IMR-90 (cell line): ENCODE results near the gene MEIKIN. TPM values are rescaled to one million over a fixed set of nuclear protein-coding genes. Genes with fewer than 3 reads are reported as not detected.

Experiments used
- ATAC-seq: fragments of 200-7000 bp; cut with Tn5 transposase; 2 replicates; pipeline ENCODE4 v1.9.1; 2020; ENCODE audit warnings: low read depth, mild to moderate bottlenecking, moderate library complexity
- BruUV-seq: library from RNA; stranded (reverse); fragments of 400-500 nt; replicated peaks from 2 replicates; lab custom pipeline; 2021; lab: Mats Ljungman, UMichigan
- CTCF ChIA-PET: fragments of 300-600 bp; formaldehyde crosslinking; extraction: SDS; loops from one replicate; lab custom pipeline; 2021; ENCODE audit warnings: antibody characterized with exemption; lab: Yijun Ruan, JAX
- POLR2A ChIA-PET: fragments of 300-600 bp; sonication (Branson Sonifier 250); formaldehyde crosslinking; loops from one replicate; lab custom pipeline; 2022; ENCODE audit warnings: antibody characterized with exemption; ENCODE audit not compliant: unreplicated experiment; lab: Charles Lee
- DNase-seq: peaks from one replicate; pipeline ENCODE4 v3.0.0; 2013
- H2AFZ ChIP-seq: replicated peaks from 2 replicates; pipeline ENCODE3; 2013; ENCODE audit warnings: low read length, mild to moderate bottlenecking; ENCODE audit not compliant: poor library complexity
- H2AK5ac ChIP-seq: 2 replicates; pipeline ENCODE4 v1.6.1; 2013; ENCODE audit warnings: low read depth, low read length, inconsistent platforms
- H2AK9ac ChIP-seq: replicated peaks from 2 replicates; pipeline ENCODE3; 2013; ENCODE audit warnings: mild to moderate bottlenecking, low read depth, low read length, moderate library complexity; ENCODE audit not compliant: poor library complexity
- H2BK120ac ChIP-seq: 2 replicates; pipeline ENCODE4 v1.6.1; 2013; ENCODE audit warnings: low read depth, low read length, inconsistent platforms
- H2BK15ac ChIP-seq: 3 replicates; pipeline ENCODE4 v1.6.1; 2013; ENCODE audit warnings: low read depth, low read length, inconsistent platforms
- H2BK20ac ChIP-seq: 2 replicates; pipeline ENCODE4 v1.6.1; 2013; ENCODE audit warnings: low read depth, mild to moderate bottlenecking, inconsistent platforms, low read length, moderate library complexity
- H2BK5ac ChIP-seq: 2 replicates; pipeline ENCODE4 v1.6.1; 2013; ENCODE audit warnings: mild to moderate bottlenecking, low read depth, low read length, inconsistent platforms; ENCODE audit not compliant: poor library complexity, severe bottlenecking
- H3K14ac ChIP-seq: replicated peaks from 2 replicates; pipeline ENCODE4 v1.6.1; 2013; ENCODE audit warnings: low read depth, low read length, inconsistent platforms
- H3K18ac ChIP-seq: 2 replicates; pipeline ENCODE4 v1.6.1; 2013; ENCODE audit warnings: low read depth, low read length, control low read depth
- H3K23ac ChIP-seq: 2 replicates; pipeline ENCODE4 v1.6.1; 2013; ENCODE audit warnings: low read depth, low read length, inconsistent platforms
- H3K27ac ChIP-seq: 2 replicates; pipeline ENCODE4 v1.5.1; 2013; ENCODE audit warnings: mild to moderate bottlenecking, control low read depth, low read length; ENCODE audit not compliant: insufficient read depth
- H3K27me3 ChIP-seq: 2 replicates; pipeline ENCODE4 v1.6.1; 2013; ENCODE audit warnings: low read length; ENCODE audit not compliant: control insufficient read depth, insufficient read depth
- H3K36me3 ChIP-seq: 2 replicates; pipeline ENCODE4 v1.6.1; 2013; ENCODE audit warnings: low read length, mixed read lengths; ENCODE audit not compliant: control insufficient read depth, insufficient read depth
- H3K4ac ChIP-seq: 2 replicates; pipeline ENCODE4 v1.6.1; 2013; ENCODE audit warnings: low read depth, low read length, inconsistent platforms
- H3K4me1 ChIP-seq: 2 replicates; pipeline ENCODE4 v1.6.1; 2013; ENCODE audit warnings: low read length, mixed read lengths; ENCODE audit not compliant: control insufficient read depth, insufficient read depth
- H3K4me2 ChIP-seq: 2 replicates; pipeline ENCODE4 v1.6.1; 2013; ENCODE audit warnings: low read depth, mild to moderate bottlenecking, control low read depth, low read length, moderate library complexity
- H3K4me3 ChIP-seq: 2 replicates; pipeline ENCODE4 v1.5.1; 2013; ENCODE audit warnings: low read depth, mild to moderate bottlenecking, control low read depth, low read length, moderate library complexity; ENCODE audit not compliant: insufficient read depth
- H3K56ac ChIP-seq: 2 replicates; pipeline ENCODE4 v1.6.1; 2013; ENCODE audit warnings: low read length, inconsistent platforms; ENCODE audit not compliant: insufficient read depth; ENCODE audit errors: extremely low read depth
- H3K79me1 ChIP-seq, 2 experiments: 2 replicates each; pipeline ENCODE4 v1.6.1; 2013; ENCODE audit warnings: low read length in 2 of 2, inconsistent platforms in 1 of 2, low read depth in 1 of 2
- H3K9ac ChIP-seq: 2 replicates; pipeline ENCODE4 v1.6.1; 2013; ENCODE audit warnings: low read depth, low read length, control low read depth
- H3K9me1 ChIP-seq: 2 replicates; pipeline ENCODE4 v1.6.1; 2013; ENCODE audit warnings: low read length, inconsistent platforms; ENCODE audit not compliant: insufficient read depth
- H3K9me3 ChIP-seq: 2 replicates; pipeline ENCODE4 v1.6.1; 2013; ENCODE audit warnings: low read length; ENCODE audit not compliant: control insufficient read depth, insufficient read depth
- H4K20me1 ChIP-seq: 2 replicates; pipeline ENCODE4 v1.6.1; 2013; ENCODE audit warnings: low read length, inconsistent platforms; ENCODE audit not compliant: insufficient read depth
- H4K5ac ChIP-seq: 2 replicates; pipeline ENCODE4 v1.6.1; 2013; ENCODE audit warnings: mild to moderate bottlenecking, low read depth, low read length, control low read depth
- H4K8ac ChIP-seq, 2 experiments: 2 replicates each; pipeline ENCODE4 v1.6.1; 2013; ENCODE audit warnings: low read depth in 2 of 2, low read length in 2 of 2, control low read depth in 1 of 2, inconsistent platforms in 1 of 2
- H4K91ac ChIP-seq: 2 replicates; pipeline ENCODE4 v1.6.1; 2013; ENCODE audit warnings: low read depth, low read length, inconsistent platforms; ENCODE audit not compliant: insufficient read depth
- BHLHE40 ChIP-seq: fragments of 150-350 bp; IDR thresholded peaks from 2 replicates; pipeline ENCODE4 v1.6.1; 2016; ENCODE audit warnings: mild to moderate bottlenecking, low read depth, low read length
- CEBPB ChIP-seq: IDR thresholded peaks from 2 replicates; pipeline ENCODE4 v1.6.1; 2012; ENCODE audit warnings: low read depth, low read length, improper control_type of control experiment
- CHD1 ChIP-seq: IDR thresholded peaks from 2 replicates; pipeline ENCODE4 v1.6.1; 2012; ENCODE audit warnings: low read depth, low read length, improper control_type of control experiment
- FOS ChIP-seq: fragments of 150-350 bp; IDR thresholded peaks from 2 replicates; pipeline ENCODE4 v1.6.1; 2016; ENCODE audit warnings: low read depth, low read length
- MAFK ChIP-seq: IDR thresholded peaks from 2 replicates; pipeline ENCODE4 v1.6.1; 2012; ENCODE audit warnings: low read depth, low read length, improper control_type of control experiment
- MAZ ChIP-seq: IDR thresholded peaks from 2 replicates; pipeline ENCODE4 v1.6.1; 2012; ENCODE audit warnings: low read depth, mild to moderate bottlenecking, low read length, improper control_type of control experiment, moderate library complexity, borderline replicate concordance
- MXI1 ChIP-seq: IDR thresholded peaks from 2 replicates; pipeline ENCODE4 v1.6.1; 2012; ENCODE audit warnings: low read depth, mild to moderate bottlenecking, low read length, moderate library complexity, borderline replicate concordance
- NFE2L2 ChIP-seq: fragments of 150-350 bp; IDR thresholded peaks from 2 replicates; pipeline ENCODE4 v1.6.1; 2016; ENCODE audit warnings: low read depth, mild to moderate bottlenecking, low read length
- POLR2A ChIP-seq: IDR thresholded peaks from 2 replicates; pipeline ENCODE4 v1.6.1; 2012; ENCODE audit warnings: mild to moderate bottlenecking, low read depth, low read length
- RAD21 ChIP-seq: IDR thresholded peaks from 2 replicates; pipeline ENCODE4 v1.6.1; 2012; ENCODE audit warnings: low read length, improper control_type of control experiment
- RCOR1 ChIP-seq: IDR thresholded peaks from 2 replicates; pipeline ENCODE4 v1.6.1; 2012; ENCODE audit warnings: mild to moderate bottlenecking, low read length, improper control_type of control experiment; ENCODE audit not compliant: insufficient replicate concordance
- RFX5 ChIP-seq: IDR thresholded peaks from 2 replicates; pipeline ENCODE4 v1.8.0; 2012; ENCODE audit warnings: low read depth, mild to moderate bottlenecking, low read length, moderate library complexity
- SMC3 ChIP-seq: fragments of 150-350 bp; IDR thresholded peaks from 2 replicates; pipeline ENCODE4 v1.6.1; 2016; ENCODE audit warnings: low read depth, mild to moderate bottlenecking, antibody characterized with exemption, low read length, moderate library complexity
- whole genome bisulfite sequencing, 2 experiments: methylation state at CpG; one replicate each; pipeline versions ENCODE4 v1.1.5 to v1.1.7; 2013; ENCODE audit warnings: missing lambda C conversion rate in 2 of 2; ENCODE audit not compliant: insufficient read length in 1 of 2; ENCODE audit errors: extremely low coverage in 2 of 2; 5-methylcytosine and 5-hydroxymethylcytosine counted together
- dilution Hi-C: fragments of 300-500 bp; cut with HindIII; formaldehyde crosslinking; loops from one replicate; pipeline ENCODE4 v1.14.3; 2018; ENCODE audit warnings: low sequenced_read_pairs; ENCODE audit not compliant: unreplicated experiment
- in situ Hi-C: fragments of 300-500 bp; cut with MboI; formaldehyde crosslinking; loops from 3 replicates; pipeline ENCODE4 v1.14.3; 2019; ENCODE audit warnings: low sequenced_read_pairs, inconsistent platforms, mixed read lengths
- intact Hi-C: fragments of 100-400 bp; cut with micrococcal nuclease; formaldehyde crosslinking; loops from 2 replicates; pipeline ENCODE4 v1.10.0; 2022
- polyA plus RNA-seq, 3 experiments: library from polyadenylated mRNA; depleted of rRNA; stranded (reverse); fragments of >200 nt; gene quantifications; 2 replicates each; pipeline ENCODE4 v1.2.3, GENCODE V29; 2012; ENCODE audit warnings: low replicate concordance in 1 of 3
- total RNA-seq: library from RNA; depleted of rRNA; stranded (reverse); fragments of >200 nt; gene quantifications from 2 replicates; pipeline ENCODE4 v1.2.3, GENCODE V29; 2012
- TF ChIP-seq, protein P1 (sequence below): fragments of 150-350 bp; IDR thresholded peaks from 2 replicates; pipeline ENCODE4 v1.6.1; 2017; ENCODE audit warnings: mild to moderate bottlenecking, antibody characterized with exemption, low read length, low read depth
- TF ChIP-seq, protein P2 (sequence below): conservative IDR thresholded peaks from 2 replicates; pipeline ENCODE4 v1.5.1; 2012; ENCODE audit warnings: mild to moderate bottlenecking, low read depth, low read length, improper control_type of control experiment
- TF ChIP-seq, protein P3 (sequence below): fragments of 150-350 bp; IDR thresholded peaks from 2 replicates; pipeline ENCODE4 v1.6.1; 2016; ENCODE audit warnings: low read depth, mild to moderate bottlenecking, low read length, moderate library complexity, borderline replicate concordance

Gene MEIKIN
- total and polyA plus RNA-seq, 2 of the 4 experiments (the other 2 are of a cell fraction): not detected

DNA sequence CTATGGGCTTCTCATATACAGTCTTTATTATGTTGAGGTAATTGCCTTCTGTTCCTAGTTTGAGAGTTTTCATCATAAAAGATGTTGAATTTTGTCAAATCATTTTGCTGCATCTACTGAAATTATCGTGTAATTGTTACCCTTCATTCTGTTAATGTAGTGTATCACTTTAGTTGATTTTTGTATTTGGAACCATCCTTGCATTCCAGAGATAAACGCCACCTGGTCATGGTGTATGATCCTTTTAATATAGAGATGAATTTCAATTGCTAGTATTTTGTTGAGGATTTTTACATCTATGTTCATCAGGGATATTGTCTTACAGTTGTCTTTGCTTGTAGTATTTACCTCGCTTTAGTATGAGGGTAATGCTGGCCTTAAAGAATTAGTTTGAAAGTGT is 19.3 kb downstream of the MEIKIN start:
- no peaks in the 10 kb centered on the region for H4K20me1 ChIP-seq
- dilution Hi-C loops (no loop called here), intact Hi-C loops (no loop called here), in situ Hi-C loops (no loop called here)
- H2AFZ ChIP-seq: no peak overlapping the region
- H2AK9ac ChIP-seq: no peak overlapping the region
- H3K36me3 ChIP-seq: no peaks in the 10 kb centered on the region
- no peaks in the 10 kb centered on the region for H3K9me3 ChIP-seq
- H3K4ac ChIP-seq: no peak overlapping the region
- no peak overlapping the region for H3K18ac ChIP-seq
- H2BK5ac ChIP-seq: no peak overlapping the region
- H2BK120ac ChIP-seq: no peak overlapping the region
- H3K9me1 ChIP-seq: no peaks in the 10 kb centered on the region
- TF ChIP-seq RFX5 (no peak), CEBPB (no peak), RAD21 (no peak), RCOR1 (no peak), BHLHE40 (no peak), NFE2L2 (no peak), MAFK (no peak), MAZ (no peak), CHD1 (no peak), MXI1 (no peak), SMC3 (no peak), POLR2A (no peak), FOS (no peak)
- TF ChIP-seq, protein P1, sequence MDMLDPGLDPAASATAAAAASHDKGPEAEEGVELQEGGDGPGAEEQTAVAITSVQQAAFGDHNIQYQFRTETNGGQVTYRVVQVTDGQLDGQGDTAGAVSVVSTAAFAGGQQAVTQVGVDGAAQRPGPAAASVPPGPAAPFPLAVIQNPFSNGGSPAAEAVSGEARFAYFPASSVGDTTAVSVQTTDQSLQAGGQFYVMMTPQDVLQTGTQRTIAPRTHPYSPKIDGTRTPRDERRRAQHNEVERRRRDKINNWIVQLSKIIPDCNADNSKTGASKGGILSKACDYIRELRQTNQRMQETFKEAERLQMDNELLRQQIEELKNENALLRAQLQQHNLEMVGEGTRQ: no peak
- TF ChIP-seq, protein P2, sequence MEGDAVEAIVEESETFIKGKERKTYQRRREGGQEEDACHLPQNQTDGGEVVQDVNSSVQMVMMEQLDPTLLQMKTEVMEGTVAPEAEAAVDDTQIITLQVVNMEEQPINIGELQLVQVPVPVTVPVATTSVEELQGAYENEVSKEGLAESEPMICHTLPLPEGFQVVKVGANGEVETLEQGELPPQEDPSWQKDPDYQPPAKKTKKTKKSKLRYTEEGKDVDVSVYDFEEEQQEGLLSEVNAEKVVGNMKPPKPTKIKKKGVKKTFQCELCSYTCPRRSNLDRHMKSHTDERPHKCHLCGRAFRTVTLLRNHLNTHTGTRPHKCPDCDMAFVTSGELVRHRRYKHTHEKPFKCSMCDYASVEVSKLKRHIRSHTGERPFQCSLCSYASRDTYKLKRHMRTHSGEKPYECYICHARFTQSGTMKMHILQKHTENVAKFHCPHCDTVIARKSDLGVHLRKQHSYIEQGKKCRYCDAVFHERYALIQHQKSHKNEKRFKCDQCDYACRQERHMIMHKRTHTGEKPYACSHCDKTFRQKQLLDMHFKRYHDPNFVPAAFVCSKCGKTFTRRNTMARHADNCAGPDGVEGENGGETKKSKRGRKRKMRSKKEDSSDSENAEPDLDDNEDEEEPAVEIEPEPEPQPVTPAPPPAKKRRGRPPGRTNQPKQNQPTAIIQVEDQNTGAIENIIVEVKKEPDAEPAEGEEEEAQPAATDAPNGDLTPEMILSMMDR: no peak
- TF ChIP-seq, protein P3, sequence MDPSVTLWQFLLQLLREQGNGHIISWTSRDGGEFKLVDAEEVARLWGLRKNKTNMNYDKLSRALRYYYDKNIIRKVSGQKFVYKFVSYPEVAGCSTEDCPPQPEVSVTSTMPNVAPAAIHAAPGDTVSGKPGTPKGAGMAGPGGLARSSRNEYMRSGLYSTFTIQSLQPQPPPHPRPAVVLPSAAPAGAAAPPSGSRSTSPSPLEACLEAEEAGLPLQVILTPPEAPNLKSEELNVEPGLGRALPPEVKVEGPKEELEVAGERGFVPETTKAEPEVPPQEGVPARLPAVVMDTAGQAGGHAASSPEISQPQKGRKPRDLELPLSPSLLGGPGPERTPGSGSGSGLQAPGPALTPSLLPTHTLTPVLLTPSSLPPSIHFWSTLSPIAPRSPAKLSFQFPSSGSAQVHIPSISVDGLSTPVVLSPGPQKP: no peak
- H2BK15ac ChIP-seq: no peak overlapping the region
- H2BK20ac ChIP-seq: no peak overlapping the region
- ChIA-PET POLR2A (no interaction called here), CTCF (no interaction called here)
- no peak for DNase-seq
- H3K27me3 ChIP-seq: no peaks in the 10 kb centered on the region
- H4K8ac ChIP-seq: no peak overlapping the region
- no CpG with 5 or more reads among the region's 3 CpGs for WGBS, 2 experiments
- no peak overlapping the region for H3K14ac ChIP-seq
- no peak overlapping the region for H2AK5ac ChIP-seq
- H3K27ac ChIP-seq: no peak overlapping the region
- H4K5ac ChIP-seq: no peak overlapping the region
- BruUV-seq: no TSS peak
- ATAC-seq: no peak
- H3K9ac ChIP-seq: no peak overlapping the region
- no peak overlapping the region for H4K91ac ChIP-seq
- H3K4me2 ChIP-seq: no peak overlapping the region
- H3K4me3 ChIP-seq: no peak overlapping the region
- H3K4me1 ChIP-seq: no peaks in the 10 kb centered on the region
- H3K23ac ChIP-seq: no peak overlapping the region
- no peak overlapping the region for H3K56ac ChIP-seq
- no peaks in the 10 kb centered on the region for H3K79me1 ChIP-seq
